NCI-H2029 (cell line): ENCODE results near the gene BHLHE23.
"Not testable (repeated sequence)": the region's sequence is repeated elsewhere in the genome, so short reads cannot be mapped to it uniquely, and the experiment has no call there.

ENCODE experiments used
- DNase-seq: peaks from one replicate; lab custom pipeline; 2025; lab: John Stamatoyannopoulos, UW

Gene BHLHE23

DNA sequence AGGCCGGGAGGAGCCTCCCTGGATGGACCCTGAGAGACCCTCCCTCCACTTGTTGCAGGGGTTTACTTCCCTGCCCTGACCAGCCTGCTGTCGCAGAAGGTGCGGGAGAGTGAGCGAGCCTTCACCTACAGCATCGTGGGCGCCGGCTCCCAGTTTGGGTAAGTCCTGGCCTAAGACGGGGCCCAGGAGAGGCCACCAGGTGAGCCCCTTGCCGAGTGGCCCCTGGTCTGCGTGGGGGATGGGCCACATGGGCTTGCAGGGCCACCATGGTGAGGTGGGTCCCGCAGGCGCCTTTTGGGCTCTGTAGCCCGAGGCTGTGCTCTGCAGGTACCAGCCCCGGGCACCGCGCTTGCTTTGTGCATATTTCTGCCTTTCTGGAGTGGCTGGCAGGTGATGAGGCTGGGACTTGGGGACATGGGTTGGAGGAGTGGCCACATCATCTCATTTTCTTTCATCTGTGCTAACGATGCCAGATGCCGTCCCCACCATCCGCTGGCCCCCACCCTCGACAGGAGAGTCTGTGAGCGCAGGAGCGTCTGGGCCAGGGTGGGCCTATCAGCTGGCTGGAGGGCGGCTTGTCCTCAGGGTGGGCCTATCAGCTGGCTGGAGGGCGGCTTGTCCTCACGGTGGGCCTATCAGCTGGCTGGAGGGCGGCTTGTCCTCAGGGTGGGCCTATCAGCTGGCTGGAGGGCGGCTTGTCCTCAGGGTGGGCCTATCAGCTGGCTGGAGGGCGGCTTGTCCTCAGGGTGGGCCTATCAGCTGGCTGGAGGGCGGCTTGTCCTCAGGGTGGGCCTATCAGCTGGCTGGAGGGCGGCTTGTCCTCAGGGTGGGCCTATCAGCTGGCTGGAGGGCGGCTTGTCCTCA is 46.1 kb downstream of the BHLHE23 start:
- DNase-seq: not testable (repeated sequence)

DNA sequence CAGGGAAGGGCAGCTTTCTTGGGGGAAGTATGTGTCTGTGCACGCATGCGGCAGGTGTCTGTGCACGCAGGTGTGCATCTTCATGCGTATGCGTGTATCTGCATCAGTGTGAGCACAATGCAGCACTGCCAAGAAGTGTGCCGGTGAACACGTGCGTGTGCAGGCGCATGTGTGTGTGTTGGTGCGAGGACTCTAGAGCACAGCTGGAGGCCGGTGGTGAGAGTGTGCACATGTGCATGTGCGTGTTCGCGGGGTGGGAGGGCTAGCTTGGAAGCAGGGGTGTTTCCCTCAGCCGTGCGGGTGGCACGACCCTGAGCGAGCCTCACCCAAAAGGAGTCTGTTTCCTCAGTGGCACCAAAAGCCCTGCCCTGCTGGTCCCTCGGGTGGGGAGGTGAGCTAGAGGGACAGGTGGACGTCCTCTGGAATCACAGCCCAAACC is 46.7 kb downstream of the BHLHE23 start:
- DNase-seq: no peak

DNA sequence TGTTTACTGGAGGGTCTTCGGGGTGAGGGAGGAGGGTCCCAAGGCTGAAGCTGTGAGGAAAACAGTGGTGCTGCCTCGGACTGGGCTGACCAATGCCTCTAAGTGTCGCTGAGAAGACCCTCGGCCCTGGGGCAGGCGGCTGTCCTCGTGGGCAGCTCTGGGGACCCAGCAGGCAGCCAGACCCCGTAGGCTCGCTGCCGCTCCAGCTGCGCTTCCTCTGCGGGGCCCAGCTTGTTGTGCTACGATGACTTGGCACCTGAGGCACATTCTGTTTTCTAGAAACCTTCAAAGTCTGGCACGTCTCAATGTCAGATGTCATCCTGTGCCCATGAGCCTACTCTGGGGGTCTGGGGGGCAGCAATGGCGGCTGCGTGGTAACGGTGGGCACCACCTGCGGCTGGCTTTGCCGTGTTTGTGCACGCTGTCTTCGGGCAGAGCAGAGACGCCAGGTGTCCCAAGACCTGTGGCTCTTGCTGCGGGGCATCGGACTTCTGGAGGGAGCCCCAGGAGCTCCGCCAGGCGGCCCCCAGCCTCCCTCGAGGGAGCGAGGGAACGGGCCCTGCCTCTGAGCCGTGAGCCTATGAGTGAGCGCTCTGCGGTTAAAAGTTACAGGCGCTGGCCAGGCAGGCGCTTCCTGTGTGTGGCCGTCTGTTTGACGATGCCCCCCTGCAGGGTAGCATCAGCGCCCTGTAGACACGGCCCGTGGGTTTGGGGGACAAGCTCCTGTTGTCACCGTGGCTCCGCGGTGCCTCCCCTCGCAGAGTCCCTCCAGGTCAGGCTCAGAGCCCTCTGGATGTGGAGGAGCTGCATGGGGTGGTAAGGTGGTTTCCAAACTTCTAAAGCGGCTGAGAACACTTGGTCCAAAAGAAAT is 47.4 kb downstream of the BHLHE23 start:
- DNase-seq: no peak

DNA sequence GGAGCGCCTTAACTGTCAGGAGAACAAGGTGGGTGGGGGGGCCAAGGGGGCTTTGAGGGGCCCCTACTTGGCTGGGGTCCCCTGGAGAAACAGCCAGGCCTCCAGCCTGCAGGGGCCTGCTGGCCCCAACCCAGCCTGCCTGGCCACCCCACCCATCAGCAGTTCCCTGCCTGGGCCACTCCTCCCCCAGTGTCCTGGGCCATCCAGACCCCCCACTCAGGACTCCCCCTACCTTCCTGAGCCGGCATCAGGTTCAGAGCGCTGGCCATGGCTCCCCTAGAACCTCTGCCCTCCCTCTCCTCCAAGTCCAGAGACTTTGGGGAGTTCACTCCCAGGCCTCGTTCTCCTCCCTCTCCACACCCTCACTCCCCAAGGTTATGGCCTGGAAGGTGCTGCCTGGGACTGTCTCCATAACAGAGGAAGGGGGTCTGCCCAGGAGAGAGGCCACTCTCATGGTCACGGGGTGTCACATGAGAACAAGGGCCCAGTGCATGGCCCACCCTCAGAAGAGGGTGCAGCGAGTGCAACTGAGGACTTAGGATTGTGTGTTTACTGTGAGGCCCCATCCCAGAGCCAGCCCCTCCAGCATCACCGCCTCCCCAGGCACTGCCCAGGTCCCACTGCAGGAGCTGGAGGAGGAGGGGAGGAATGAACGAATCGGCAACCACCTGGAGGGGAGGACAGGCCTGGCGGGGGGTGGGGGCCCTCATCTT is 48.2 kb downstream of the BHLHE23 start:
- no peak for DNase-seq

DNA sequence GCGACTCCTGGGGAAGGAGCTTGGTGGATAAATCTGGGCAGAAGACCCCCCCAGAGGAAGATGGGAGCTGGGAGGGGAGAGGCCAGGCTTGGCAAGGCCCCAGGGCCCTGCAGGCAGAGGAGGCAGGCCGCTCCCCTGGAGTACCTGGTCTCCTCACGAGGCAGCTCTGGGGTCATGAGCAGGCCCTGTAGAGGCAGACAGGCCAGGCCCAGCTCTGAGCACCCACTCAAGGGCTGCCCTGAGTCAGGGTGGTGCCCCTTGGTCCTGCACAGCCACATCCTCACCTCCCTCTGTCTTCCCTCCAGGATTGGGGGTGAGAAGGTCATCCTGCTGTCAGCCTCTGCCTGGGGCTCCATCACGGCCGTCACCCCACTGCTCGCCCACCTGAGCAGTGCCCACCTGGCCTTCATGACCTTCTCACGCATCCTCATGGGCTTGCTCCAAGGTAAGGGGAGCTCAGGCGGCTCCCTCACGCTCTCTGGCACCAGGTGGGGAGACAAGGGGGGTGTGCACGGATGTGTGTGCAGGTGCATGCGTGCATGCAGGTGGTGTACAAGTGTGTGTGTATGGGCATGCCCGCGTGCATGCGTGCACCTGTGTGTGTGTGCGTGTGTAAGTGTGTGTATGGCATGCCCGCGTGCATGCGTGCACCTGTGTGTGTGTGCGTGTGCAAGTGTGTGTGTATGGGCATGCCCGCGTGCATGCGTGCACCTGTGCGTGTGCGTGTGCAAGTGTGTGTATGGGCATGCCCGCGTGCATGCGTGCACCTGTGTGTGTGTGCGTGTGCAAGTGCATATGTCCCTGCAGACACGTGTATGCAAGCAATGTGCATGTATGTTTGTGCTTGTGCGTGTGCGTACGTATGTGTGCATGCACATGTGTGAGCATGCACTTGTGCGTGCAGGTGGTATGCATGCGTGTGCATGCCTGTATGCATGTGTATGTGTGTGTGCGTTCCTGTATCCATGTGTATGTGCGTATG is 49.3 kb downstream of the BHLHE23 start:
- DNase-seq: no peak

DNA sequence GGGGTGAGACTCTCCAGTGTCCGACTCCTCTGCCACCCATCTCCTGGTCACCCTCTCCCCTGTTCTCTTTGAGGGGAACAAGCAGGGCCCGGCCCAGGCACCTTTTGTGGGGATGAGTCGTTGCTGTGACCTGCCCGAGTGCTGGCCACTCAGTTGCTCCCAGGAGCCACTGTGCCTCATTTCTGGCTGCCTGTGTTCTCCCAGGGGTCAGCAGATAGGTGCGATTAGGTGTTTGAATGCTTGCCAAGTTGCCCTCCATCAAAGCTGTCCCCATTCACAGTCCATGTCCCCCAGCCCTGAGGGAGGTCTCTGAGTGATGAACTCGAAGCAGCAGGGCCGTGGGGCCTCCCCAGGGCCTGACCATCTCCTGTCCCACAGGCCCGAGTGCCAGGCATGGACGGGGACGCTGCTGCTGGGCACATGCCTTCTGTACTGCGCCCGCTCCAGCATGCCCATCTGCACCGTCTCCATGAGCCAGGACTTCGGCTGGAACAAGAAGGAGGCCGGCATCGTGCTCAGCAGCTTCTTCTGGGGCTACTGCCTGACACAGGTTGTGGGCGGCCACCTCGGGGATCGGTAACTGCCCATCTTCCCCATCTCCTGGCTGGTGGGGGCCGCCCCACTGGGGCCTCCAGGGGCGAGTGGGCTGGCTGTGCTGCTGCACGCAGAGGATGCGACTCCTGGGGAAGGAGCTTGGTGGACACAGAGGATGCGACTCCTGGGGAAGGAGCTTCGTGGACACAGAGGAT is 50.2 kb downstream of the BHLHE23 start:
- no peak for DNase-seq
